ENCODE results near the gene PDIA2. TPM values are rescaled to one million over a fixed set of nuclear protein-coding genes. Genes with fewer than 3 reads are reported as not detected.
A peak's percentile ranks its signal among the peaks of the same experiment; 100 is the strongest.

The PDIA2 gene
- total RNA-seq, 2 donors from 2014 or later: 0.99 TPM; not detected in 1

DNA sequence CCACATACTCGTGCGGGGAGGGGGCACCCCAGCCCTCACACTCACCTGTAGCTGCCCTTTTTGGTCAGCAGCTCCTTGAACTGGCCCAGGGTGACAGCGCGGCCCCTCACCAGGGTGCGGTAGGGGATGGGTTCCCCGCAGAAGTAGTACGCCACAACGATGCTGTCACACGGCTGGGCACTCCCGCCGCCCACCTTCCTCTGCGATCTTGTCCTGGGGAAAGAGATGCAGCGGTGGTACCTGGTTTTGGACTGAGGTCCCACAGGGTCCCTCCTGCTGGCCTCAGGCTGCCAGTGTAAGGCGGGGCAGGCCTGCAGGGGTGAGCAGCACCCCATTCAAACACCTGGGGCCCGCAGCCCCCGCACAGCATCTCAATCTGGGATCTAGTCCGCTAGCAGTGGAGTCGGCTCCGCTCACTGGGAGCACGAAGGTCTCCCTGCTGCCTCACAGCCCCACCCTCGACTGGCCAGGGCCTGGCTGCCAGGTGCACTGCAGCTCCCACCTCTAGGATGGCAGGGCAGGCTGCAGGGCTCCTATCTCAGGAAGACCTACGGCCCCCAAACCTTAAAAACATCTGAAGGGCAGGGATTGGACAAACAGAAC, 6.5 kb downstream of the PDIA2 start:
- H3K4me1 Mint-ChIP-seq: no peaks in the 10 kb centered on the region
- H3K36me3 Mint-ChIP-seq (ENCODE audit: low read depth): peaks cover 2% of the 10 kb centered on the region
- no peak for ATAC-seq
- H3K27me3 Mint-ChIP-seq: no peaks in the 10 kb centered on the region
- H3K27ac Mint-ChIP-seq: no peak overlapping the region
- H3K9me3 ChIP-seq (ENCODE audit: control insufficient read depth, low read length, poor library complexity, severe bottlenecking): no peaks in the 10 kb centered on the region
- DNase-seq: no peak
- no peak overlapping the region for H3K4me3 Mint-ChIP-seq

DNA sequence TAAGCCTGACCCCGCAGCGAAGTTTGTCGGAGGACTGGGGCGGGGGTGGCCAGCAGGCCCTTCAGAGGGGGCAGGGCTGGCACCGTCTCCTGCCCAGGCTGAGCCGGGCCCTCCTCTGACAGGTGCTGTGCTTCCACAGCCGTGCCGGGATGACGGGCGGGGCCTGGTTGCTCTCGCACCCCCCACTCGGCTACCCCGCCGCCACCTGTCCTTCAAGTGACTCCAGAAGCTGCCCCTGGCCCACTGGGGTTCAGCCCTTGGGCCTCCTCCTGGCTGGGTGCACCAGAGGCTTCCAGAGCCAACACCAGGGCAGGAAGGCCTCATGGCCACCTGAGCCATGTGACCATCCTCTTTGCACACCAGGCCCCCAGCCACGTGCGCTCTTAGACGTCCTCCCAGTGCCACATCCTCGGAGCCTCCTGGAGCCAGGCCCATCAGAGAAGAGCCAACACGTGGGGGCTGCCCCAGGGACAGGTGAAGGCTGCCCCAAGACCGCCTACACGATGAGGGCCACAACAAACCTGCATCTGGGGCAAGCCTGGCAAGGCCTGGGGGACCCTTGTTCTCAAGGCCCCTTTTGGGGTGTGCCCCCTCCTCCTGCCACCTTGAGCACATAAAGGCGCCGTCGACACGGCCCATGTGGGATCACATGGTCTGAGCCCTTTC, 7.2 kb downstream of the PDIA2 start:
- H3K27ac Mint-ChIP-seq: no peak overlapping the region
- no peaks in the 10 kb centered on the region for H3K4me1 Mint-ChIP-seq
- ATAC-seq (no peak), DNase-seq (no peak)
- no peaks in the 10 kb centered on the region for H3K27me3 Mint-ChIP-seq
- peaks cover 2% of the 10 kb centered on the region for H3K36me3 Mint-ChIP-seq (ENCODE audit: low read depth)
- H3K9me3 ChIP-seq (ENCODE audit: control insufficient read depth, low read length, poor library complexity, severe bottlenecking): no peaks in the 10 kb centered on the region
- H3K4me3 Mint-ChIP-seq: no peak overlapping the region

DNA sequence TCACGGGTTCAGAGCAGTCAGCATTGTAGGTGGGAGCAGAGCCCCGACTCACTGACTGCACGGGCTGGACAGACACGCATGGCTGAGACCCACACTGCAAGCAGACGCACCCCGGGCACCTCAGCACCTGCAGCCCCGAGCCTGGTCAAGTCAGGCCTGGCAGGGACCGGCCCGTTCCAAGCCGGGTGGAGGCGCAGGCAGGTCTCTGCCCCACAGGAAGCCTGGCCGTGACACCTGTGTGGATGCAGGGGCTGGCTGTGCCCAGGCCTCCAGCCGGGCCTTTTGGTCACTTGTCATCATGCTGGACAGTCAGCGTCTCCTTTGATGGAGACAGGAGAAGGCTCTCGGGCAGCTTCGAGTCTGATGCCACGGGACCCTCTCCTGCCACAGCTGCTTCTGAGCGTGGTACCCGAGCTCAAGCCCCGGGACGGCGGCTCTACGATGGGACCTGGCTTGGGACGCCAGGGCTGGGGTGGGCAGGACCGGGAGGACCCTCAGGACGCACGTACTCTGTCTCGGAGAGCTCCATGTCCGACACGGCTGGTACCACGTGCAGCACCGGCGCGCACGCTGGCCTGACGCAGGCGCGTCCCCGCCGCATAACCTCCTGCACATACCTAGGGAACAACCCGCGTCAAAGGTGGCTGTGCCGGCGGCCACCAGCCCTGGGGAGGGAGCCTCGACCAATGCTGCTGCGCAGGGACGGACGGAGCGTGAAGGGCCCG, 7.9 kb downstream of the PDIA2 start:
- DNase-seq: no peak
- no peak overlapping the region for H3K27ac Mint-ChIP-seq
- H3K9me3 ChIP-seq (ENCODE audit: control insufficient read depth, low read length, poor library complexity, severe bottlenecking): no peaks in the 10 kb centered on the region
- H3K4me3 Mint-ChIP-seq: no peak overlapping the region
- no peaks in the 10 kb centered on the region for H3K4me1 Mint-ChIP-seq
- peaks cover 2% of the 10 kb centered on the region for H3K36me3 Mint-ChIP-seq (ENCODE audit: low read depth)
- no peak for ATAC-seq
- H3K27me3 Mint-ChIP-seq: no peaks in the 10 kb centered on the region

DNA sequence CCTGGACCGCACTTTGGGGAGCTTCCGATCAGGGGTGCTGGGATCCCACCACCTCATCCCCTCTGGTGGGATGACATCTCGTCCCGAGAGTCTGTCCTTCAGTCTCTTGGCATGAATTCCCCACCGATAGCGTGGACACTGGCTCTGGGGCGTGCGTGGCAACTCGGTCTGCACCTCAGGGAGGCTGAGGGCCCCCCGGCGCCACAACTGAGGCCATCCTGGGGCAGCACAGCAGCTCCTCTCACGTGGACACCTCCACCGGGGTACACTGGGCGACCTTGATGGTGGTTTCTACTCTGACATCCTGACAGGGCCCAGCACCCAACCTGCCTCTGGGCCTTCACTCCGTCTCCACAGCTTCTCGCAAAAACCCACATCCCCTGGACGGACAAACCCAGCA, 8.6 kb downstream of the PDIA2 start:
- no peaks in the 10 kb centered on the region for H3K27me3 Mint-ChIP-seq
- no peaks in the 10 kb centered on the region for H3K36me3 Mint-ChIP-seq (ENCODE audit: low read depth)
- no peaks in the 10 kb centered on the region for H3K9me3 ChIP-seq (ENCODE audit: control insufficient read depth, low read length, poor library complexity, severe bottlenecking)
- no peaks in the 10 kb centered on the region for H3K4me1 Mint-ChIP-seq
- H3K27ac Mint-ChIP-seq: no peak overlapping the region
- no peak for ATAC-seq
- no peak overlapping the region for H3K4me3 Mint-ChIP-seq
- DNase-seq: no peak

DNA sequence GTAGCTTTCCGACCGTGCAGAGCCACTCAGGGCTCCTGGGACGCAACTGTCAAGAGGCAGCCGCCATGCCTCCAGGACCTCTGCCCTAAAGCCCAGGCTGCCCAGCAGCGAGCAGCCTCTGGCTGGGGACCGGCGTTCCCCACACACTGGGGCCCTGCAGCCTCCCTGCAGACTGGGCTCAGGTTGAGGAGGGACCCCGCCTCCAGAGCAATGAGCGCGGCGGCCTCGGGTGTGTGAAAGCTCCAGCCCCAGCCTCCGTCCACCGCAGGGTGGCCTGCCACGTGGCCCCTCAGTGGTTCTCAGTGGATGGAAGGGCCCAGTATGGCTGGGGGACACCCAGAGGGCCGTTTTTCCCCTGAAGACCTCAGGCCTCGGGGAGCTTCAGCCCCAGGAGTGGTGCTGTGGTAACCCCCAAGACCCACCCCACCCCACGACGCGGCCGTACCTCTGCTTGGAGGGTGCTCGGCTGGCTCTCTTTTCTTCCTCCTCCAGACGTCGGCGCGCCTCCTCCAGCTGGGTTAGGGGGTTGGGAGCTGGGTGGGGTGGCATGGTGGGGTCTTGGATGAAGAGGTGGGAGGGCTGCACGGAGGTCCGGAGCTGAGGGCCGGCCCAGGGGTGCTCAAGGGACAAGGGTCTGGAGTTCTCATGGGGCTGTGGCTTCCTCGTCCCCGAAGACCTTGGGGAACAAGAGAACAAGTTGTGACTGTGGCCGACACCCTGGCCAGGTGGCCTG, 10.2 kb downstream of the PDIA2 start:
- ATAC-seq: no peak
- no peak for DNase-seq
- no peaks in the 10 kb centered on the region for H3K27me3 Mint-ChIP-seq
- H3K27ac Mint-ChIP-seq: no peak overlapping the region
- no peaks in the 10 kb centered on the region for H3K9me3 ChIP-seq (ENCODE audit: control insufficient read depth, low read length, poor library complexity, severe bottlenecking)
- no peaks in the 10 kb centered on the region for H3K36me3 Mint-ChIP-seq (ENCODE audit: low read depth)
- H3K4me1 Mint-ChIP-seq: no peaks in the 10 kb centered on the region
- no peak overlapping the region for H3K4me3 Mint-ChIP-seq

DNA sequence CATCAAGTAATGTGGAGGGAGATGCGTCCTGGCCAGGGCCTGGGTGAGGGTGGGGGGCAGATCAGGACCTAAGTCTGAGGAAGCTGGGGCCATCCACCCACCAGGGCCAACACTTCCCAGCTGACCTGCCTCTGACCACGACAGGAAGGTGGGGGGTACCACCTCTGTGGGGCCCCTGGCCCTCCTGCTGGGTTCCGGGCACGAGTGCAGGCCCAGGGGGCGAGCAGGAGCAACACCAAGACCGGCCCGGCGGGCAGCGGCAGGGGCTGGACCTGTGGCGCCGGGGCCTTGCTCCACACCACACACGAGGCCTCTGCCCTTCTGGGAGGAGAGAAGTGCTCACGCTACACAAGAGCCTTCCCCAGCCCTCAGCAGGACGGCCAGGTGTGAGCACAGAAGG, 13.3 kb downstream of the PDIA2 start:
- no peak for ATAC-seq

DNA sequence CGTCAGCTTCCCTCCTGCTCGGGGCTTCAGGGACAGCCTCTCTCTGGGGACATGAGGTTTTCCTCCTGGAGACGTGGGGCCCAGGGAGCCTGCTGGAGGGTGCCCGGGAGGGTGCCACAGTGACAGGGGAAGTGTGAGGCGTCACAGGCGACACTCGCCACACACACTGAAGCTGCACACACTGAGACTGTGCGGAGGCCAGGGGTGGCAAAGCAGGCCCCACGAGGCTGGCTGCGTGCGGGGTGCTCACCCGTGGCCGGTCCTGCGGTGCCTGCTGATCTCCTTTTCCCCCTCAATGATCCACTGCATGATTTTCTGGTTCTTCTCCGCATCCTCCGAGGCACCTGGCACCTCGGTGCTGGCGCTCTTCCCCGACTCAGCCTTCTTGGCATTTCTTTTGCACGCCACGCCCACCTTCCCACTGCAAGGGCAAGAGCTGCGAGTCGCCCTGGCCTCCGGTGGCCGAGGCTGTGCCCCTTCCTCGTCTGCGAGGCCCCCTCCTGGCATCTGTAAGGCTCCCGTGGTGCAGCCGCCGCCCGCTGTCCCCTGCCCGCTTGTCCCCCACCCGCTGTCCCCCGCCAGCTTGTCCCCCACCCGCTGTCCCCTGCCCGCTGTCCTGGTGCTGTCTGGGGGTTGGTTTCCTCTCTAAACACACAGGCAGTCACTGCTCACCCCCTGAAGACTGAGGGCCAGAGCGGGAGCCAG, 14.0 kb downstream of the PDIA2 start:
- Mint-ChIP-seq H3K27ac (no peak overlapping the region), H3K36me3 (ENCODE audit: low read depth) (no peaks in the 10 kb centered on the region), H3K4me1 (no peaks in the 10 kb centered on the region), H3K27me3 (no peaks in the 10 kb centered on the region), H3K4me3 (no peak overlapping the region)
- ATAC-seq: no peak
- H3K9me3 ChIP-seq (ENCODE audit: control insufficient read depth, low read length, poor library complexity, severe bottlenecking): no peaks in the 10 kb centered on the region
- no peak for DNase-seq

More for the DNA sequence above, 13.3 kb downstream of the PDIA2 start:
- no peaks in the 10 kb centered on the region for H3K9me3 ChIP-seq (ENCODE audit: control insufficient read depth, low read length, poor library complexity, severe bottlenecking)
- DNase-seq: no peak
- H3K27ac Mint-ChIP-seq: no peak overlapping the region
- H3K4me1 Mint-ChIP-seq: no peaks in the 10 kb centered on the region
- H3K4me3 Mint-ChIP-seq: no peak overlapping the region
- H3K36me3 Mint-ChIP-seq (ENCODE audit: low read depth): no peaks in the 10 kb centered on the region
- H3K27me3 Mint-ChIP-seq: no peaks in the 10 kb centered on the region

DNA sequence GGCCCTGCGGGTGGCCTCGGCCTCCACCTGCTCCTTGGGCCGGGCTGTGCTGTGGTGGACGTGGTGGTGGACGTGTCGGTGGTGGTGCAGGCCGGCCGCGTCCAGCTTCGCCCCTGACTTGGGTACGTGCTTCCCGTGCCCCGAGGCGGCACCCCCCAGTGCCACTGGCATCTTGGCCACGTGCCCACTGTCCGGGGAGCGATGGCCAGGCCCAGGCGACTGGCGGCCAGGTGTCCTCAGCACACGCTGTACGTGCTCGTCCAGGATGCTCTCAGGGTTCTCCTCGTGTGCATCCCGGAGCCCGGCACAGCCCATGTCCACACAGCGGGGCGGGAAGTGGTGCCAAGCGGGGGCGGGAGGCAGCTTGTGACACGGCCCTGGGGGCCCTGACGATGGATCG, 14.9 kb downstream of the PDIA2 start:
- DNase-seq (no peak), ATAC-seq (no peak)
- no peaks in the 10 kb centered on the region for H3K9me3 ChIP-seq (ENCODE audit: control insufficient read depth, low read length, poor library complexity, severe bottlenecking)
- Mint-ChIP-seq H3K36me3 (ENCODE audit: low read depth) (no peaks in the 10 kb centered on the region), H3K27ac (no peak overlapping the region), H3K27me3 (no peaks in the 10 kb centered on the region), H3K4me1 (no peaks in the 10 kb centered on the region), H3K4me3 (no peak overlapping the region)

DNA sequence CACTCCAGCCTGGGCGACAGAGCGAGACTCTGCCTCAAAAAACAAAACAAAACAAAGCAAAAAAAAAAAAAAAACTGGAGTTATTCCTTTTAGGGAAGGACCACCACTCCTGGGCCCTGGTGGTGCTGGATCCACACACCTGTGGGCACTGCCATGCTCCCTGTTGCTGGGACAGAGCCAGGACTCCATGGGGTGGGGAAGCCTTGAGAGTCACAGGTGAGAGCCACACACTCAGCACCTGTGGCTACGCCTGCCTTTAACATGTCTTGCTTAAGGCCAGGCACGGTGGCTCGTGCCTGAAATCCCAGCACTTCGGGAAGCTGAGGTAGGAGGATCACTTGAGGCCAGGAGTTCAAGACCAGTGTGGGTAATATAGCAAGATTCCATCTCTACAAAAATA, 18.3 kb downstream of the PDIA2 start:
- H3K4me1 Mint-ChIP-seq: no peaks in the 10 kb centered on the region

DNA sequence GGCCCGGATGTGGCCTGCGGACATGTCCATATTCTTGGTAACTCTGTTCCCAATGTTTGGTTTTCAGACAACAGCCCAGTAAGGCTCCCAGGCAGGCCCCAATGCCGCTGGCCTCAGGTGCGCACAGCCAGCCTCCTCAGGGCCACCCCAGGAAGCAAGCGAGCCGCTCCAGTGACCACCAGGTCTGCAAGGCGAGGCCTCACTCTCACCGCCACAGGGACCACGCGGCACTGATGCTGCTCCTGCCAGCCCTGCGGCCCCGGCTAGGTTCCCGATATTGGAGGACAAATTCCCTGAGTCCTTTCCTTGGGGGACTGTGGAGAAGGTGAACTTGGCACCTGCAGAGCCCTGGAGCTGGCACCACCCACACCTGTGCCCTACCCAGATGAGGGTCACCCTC, 19.0 kb downstream of the PDIA2 start:
- H3K27ac Mint-ChIP-seq: no peak overlapping the region
- no peaks in the 10 kb centered on the region for H3K9me3 ChIP-seq (ENCODE audit: control insufficient read depth, low read length, poor library complexity, severe bottlenecking)
- DNase-seq: no peak
- H3K27me3 Mint-ChIP-seq: no peaks in the 10 kb centered on the region
- no peak overlapping the region for H3K4me3 Mint-ChIP-seq
- H3K4me1 Mint-ChIP-seq: peaks cover 2% of the 10 kb centered on the region
- no peaks in the 10 kb centered on the region for H3K36me3 Mint-ChIP-seq (ENCODE audit: low read depth)
- ATAC-seq: no peak

More for the DNA sequence above, 18.3 kb downstream of the PDIA2 start:
- H3K27ac Mint-ChIP-seq: peak overlapping the region; percentile 21
- no peaks in the 10 kb centered on the region for H3K9me3 ChIP-seq (ENCODE audit: control insufficient read depth, low read length, poor library complexity, severe bottlenecking)
- ATAC-seq (no peak), DNase-seq (no peak)
- H3K4me3 Mint-ChIP-seq: no peak overlapping the region
- no peaks in the 10 kb centered on the region for H3K27me3 Mint-ChIP-seq
- H3K36me3 Mint-ChIP-seq (ENCODE audit: low read depth): no peaks in the 10 kb centered on the region

DNA sequence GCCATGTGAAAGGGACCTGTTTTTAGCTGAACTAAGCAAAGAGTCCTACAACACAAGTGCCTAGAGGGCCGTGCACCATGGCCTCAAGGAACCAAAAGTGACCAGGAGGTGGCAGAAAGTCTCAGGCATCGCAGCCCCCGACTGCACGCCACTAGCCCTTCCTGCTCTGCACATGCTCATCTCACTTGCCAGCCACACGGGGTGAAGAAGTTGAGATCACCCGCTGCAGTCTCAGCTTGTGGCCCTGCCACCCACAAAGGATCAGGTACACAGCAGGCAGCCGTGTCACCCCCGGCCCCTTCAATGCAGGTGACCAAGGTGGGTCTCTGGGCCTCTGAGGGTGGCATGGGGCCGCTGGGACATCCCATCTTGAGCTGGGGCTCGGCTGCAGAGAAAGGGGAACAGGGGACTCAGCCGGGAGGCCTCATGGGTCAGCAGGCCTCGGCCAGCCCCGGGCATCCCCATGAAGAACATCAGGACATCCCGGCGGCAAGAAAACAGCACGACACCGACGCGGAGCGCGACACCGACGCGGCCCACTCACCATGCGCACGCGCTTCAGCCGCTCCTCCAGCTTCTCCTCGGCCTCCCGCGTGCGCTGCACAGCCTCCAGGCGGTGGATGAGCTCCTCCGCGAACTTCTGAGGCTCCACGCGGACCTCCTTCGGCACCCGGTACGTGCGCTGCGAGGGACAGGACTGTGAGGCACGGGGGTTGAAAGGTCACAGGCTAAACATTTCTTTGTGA, 21.0 kb downstream of the PDIA2 start:
- Mint-ChIP-seq H3K4me1 (peaks cover 4% of the 10 kb centered on the region), H3K27me3 (no peaks in the 10 kb centered on the region), H3K36me3 (ENCODE audit: low read depth) (no peaks in the 10 kb centered on the region), H3K27ac (no peak overlapping the region), H3K4me3 (no peak overlapping the region)
- no peaks in the 10 kb centered on the region for H3K9me3 ChIP-seq (ENCODE audit: control insufficient read depth, low read length, poor library complexity, severe bottlenecking)
- ATAC-seq: peak; percentile 35
- DNase-seq: no peak

DNA sequence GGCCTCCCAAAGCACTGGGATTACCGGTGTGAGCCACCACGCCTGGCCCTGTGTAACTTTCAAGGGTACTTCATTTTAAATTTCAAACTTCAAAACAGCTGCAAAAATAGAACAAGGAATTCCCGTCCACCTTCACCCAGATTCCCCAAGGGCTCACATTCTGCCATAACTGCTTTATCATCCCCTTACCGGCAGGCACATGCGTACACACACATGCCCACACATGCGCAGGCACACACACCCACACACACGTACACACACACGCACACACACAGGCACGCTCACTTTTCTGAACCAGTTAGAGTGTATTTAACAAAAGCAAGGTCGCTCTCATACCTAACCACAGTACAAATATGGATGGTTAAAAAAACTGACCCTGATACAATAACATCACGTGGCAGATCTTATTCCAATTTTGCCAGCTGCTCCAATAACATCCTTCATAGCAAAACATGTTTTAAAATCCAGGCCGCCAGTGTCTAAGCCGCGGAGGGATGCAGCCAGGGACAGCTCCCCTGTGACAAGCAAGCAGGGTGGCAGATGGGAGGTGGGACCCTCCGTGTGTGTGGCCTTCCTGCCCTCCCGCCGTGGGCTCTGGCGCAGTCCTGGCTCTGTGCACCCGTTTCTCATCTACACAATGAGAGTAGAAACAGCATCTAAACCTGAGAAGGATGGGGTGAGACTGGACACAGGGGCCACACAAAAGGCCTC, 23.1 kb downstream of the PDIA2 start:
- Mint-ChIP-seq H3K27ac (no peak overlapping the region), H3K36me3 (ENCODE audit: low read depth) (no peaks in the 10 kb centered on the region), H3K4me3 (peak overlapping the region; percentile 7), H3K4me1 (peaks cover 6% of the 10 kb centered on the region), H3K27me3 (no peaks in the 10 kb centered on the region)
- ATAC-seq (no peak), DNase-seq (no peak)
- H3K9me3 ChIP-seq (ENCODE audit: control insufficient read depth, low read length, poor library complexity, severe bottlenecking): no peaks in the 10 kb centered on the region

Measured in T-helper 17 cell (primary cell).